ENCODE results near the gene DNM3. TPM values are rescaled to one million over a fixed set of nuclear protein-coding genes. Genes with fewer than 3 reads are reported as not detected.

DNM3 gene
- total RNA-seq, 1 donor from 2014 or later, result 7.1 TPM

GRCh38 chr1:172244865-172245264 is 403.6 kb downstream of the DNM3 start:
- DNase-seq, result no peak

- DNase-seq, result no peak
Measured at GRCh38 chr1:172245788-172246187, 404.5 kb downstream of the DNM3 start.

- no peak for DNase-seq
Measured at GRCh38 chr1:172246521-172247390, 405.5 kb downstream of the DNM3 start.

GRCh38 chr1:172251486-172251885 is 410.2 kb downstream of the DNM3 start:
- no peak for DNase-seq

GRCh38 chr1:172252321-172252720 is 411.0 kb downstream of the DNM3 start:
- DNase-seq, result no peak

- DNase-seq, result no peak
Measured at GRCh38 chr1:172252958-172253357, 411.7 kb downstream of the DNM3 start.

GRCh38 chr1:172254521-172255222 is 413.4 kb downstream of the DNM3 start:
- DNase-seq, result no peak

GRCh38 chr1:172255223-172255560 is 413.9 kb downstream of the DNM3 start:
- no peak for DNase-seq

GRCh38 chr1:172265905-172266304 is 424.6 kb downstream of the DNM3 start:
- no peak for DNase-seq

GRCh38 chr1:172266528-172267174 is 425.4 kb downstream of the DNM3 start:
- DNase-seq, result no peak

- peak; percentile 37 for DNase-seq
Measured at GRCh38 chr1:172268237-172268636, 426.9 kb downstream of the DNM3 start.

GRCh38 chr1:172269084-172269483 is 427.8 kb downstream of the DNM3 start:
- peak; percentile 35 for DNase-seq

- DNase-seq, result no peak
Measured at GRCh38 chr1:172269644-172270043, 428.3 kb downstream of the DNM3 start.

- no peak for DNase-seq
Measured at GRCh38 chr1:172270605-172271004, 429.3 kb downstream of the DNM3 start.

- DNase-seq, result no peak
Measured at GRCh38 chr1:172272087-172272486, 430.8 kb downstream of the DNM3 start.

GRCh38 chr1:172273647-172274396 is 432.5 kb downstream of the DNM3 start:
- no peak for DNase-seq

- DNase-seq, result no peak
Measured at GRCh38 chr1:172275478-172275877, 434.2 kb downstream of the DNM3 start.

- DNase-seq, result no peak
Measured at GRCh38 chr1:172276120-172276818, 435.0 kb downstream of the DNM3 start.

GRCh38 chr1:172277275-172277674 is 436.0 kb downstream of the DNM3 start:
- no peak for DNase-seq

GRCh38 chr1:172277989-172278388 is 436.7 kb downstream of the DNM3 start:
- DNase-seq, result no peak

- no peak for DNase-seq
Measured at GRCh38 chr1:172278478-172278877, 437.2 kb downstream of the DNM3 start.

Measured in tongue (tissue), 2 donors.